Measurements from ENCODE around the gene PDXK.
A peak's percentile ranks its signal among the peaks of the same experiment; 100 is the strongest.

Gene PDXK

GRCh38 chr21:43770066-43770655 lies 51.2 kb downstream of the PDXK start:
- no peaks in the 10 kb centered on the region for H3K9me3 ChIP-seq (ENCODE audit: severe bottlenecking)
- H3K27me3 ChIP-seq (ENCODE audit: insufficient read depth, poor library complexity, severe bottlenecking), result no peaks in the 10 kb centered on the region
- TF ChIP-seq CTCF (IDR thresholded peaks at IDR 0.05; ENCODE audit: poor library complexity, severe bottlenecking), result no peak
- ATAC-seq (ENCODE audit: low read depth), result no peak
- H3K27ac ChIP-seq (ENCODE audit: poor library complexity, severe bottlenecking), result no peak overlapping the region
- H3K4me1 ChIP-seq (ENCODE audit: insufficient read depth, poor library complexity, severe bottlenecking), result peaks cover 18% of the 10 kb centered on the region
- no peak overlapping the region for H3K4me3 ChIP-seq (ENCODE audit: severe bottlenecking)
- DNase-seq (ENCODE audit: low spot score), result no peak
- peaks cover 19% of the 10 kb centered on the region for H3K36me3 ChIP-seq (ENCODE audit: low read depth)

GRCh38 chr21:43771199-43771675 lies 52.3 kb downstream of the PDXK start:
- Histone ChIP-seq H3K4me3 (ENCODE audit: severe bottlenecking) (no peak overlapping the region), H3K27me3 (ENCODE audit: insufficient read depth, poor library complexity, severe bottlenecking) (no peaks in the 10 kb centered on the region), H3K4me1 (ENCODE audit: insufficient read depth, poor library complexity, severe bottlenecking) (peaks cover 15% of the 10 kb centered on the region), H3K9me3 (ENCODE audit: severe bottlenecking) (no peaks in the 10 kb centered on the region), H3K36me3 (ENCODE audit: low read depth) (peaks cover 19% of the 10 kb centered on the region), H3K27ac (ENCODE audit: poor library complexity, severe bottlenecking) (no peak overlapping the region)
- no peak for TF ChIP-seq CTCF (IDR thresholded peaks at IDR 0.05; ENCODE audit: poor library complexity, severe bottlenecking)
- peak; percentile 38 for DNase-seq (ENCODE audit: low spot score)
- ATAC-seq (ENCODE audit: low read depth), result no peak

- peaks cover 15% of the 10 kb centered on the region for H3K4me1 ChIP-seq (ENCODE audit: insufficient read depth, poor library complexity, severe bottlenecking)
- H3K36me3 ChIP-seq (ENCODE audit: low read depth), result peaks cover 19% of the 10 kb centered on the region
- TF ChIP-seq CTCF (IDR thresholded peaks at IDR 0.05; ENCODE audit: poor library complexity, severe bottlenecking), result no peak
- H3K27me3 ChIP-seq (ENCODE audit: insufficient read depth, poor library complexity, severe bottlenecking), result no peaks in the 10 kb centered on the region
- no peak overlapping the region for H3K4me3 ChIP-seq (ENCODE audit: severe bottlenecking)
- H3K9me3 ChIP-seq (ENCODE audit: severe bottlenecking), result no peaks in the 10 kb centered on the region
- H3K27ac ChIP-seq (ENCODE audit: poor library complexity, severe bottlenecking), result no peak overlapping the region
- no peak for ATAC-seq (ENCODE audit: low read depth)
- no peak for DNase-seq (ENCODE audit: low spot score)
These were observed 52.9 kb downstream of the PDXK start for GRCh38 chr21:43771698-43772424.

GRCh38 chr21:43772425-43772821 lies 53.5 kb downstream of the PDXK start:
- ATAC-seq (ENCODE audit: low read depth) (no peak), DNase-seq (ENCODE audit: low spot score) (no peak)
- Histone ChIP-seq H3K36me3 (ENCODE audit: low read depth) (peaks cover 19% of the 10 kb centered on the region), H3K27ac (ENCODE audit: poor library complexity, severe bottlenecking) (no peak overlapping the region), H3K27me3 (ENCODE audit: insufficient read depth, poor library complexity, severe bottlenecking) (no peaks in the 10 kb centered on the region), H3K9me3 (ENCODE audit: severe bottlenecking) (no peaks in the 10 kb centered on the region), H3K4me3 (ENCODE audit: severe bottlenecking) (no peak overlapping the region), H3K4me1 (ENCODE audit: insufficient read depth, poor library complexity, severe bottlenecking) (peaks cover 15% of the 10 kb centered on the region)
- no peak for TF ChIP-seq CTCF (IDR thresholded peaks at IDR 0.05; ENCODE audit: poor library complexity, severe bottlenecking)

GRCh38 chr21:43774163-43774562 lies 55.2 kb downstream of the PDXK start:
- H3K4me1 ChIP-seq (ENCODE audit: insufficient read depth, poor library complexity, severe bottlenecking), result no peaks in the 10 kb centered on the region
- ATAC-seq (ENCODE audit: low read depth) (no peak), DNase-seq (ENCODE audit: low spot score) (no peak)
- no peak overlapping the region for H3K27ac ChIP-seq (ENCODE audit: poor library complexity, severe bottlenecking)
- peaks cover 19% of the 10 kb centered on the region for H3K36me3 ChIP-seq (ENCODE audit: low read depth)
- no peaks in the 10 kb centered on the region for H3K9me3 ChIP-seq (ENCODE audit: severe bottlenecking)
- no peak for TF ChIP-seq CTCF (IDR thresholded peaks at IDR 0.05; ENCODE audit: poor library complexity, severe bottlenecking)
- no peak overlapping the region for H3K4me3 ChIP-seq (ENCODE audit: severe bottlenecking)
- H3K27me3 ChIP-seq (ENCODE audit: insufficient read depth, poor library complexity, severe bottlenecking), result no peaks in the 10 kb centered on the region
